K562 (cell line): Measurements from ENCODE around the gene COL4A6. TPM values are rescaled to one million over a fixed set of nuclear protein-coding genes. Genes with fewer than 3 reads are reported as not detected.

Source experiments
- ATAC-seq: fragments of 200-7000 bp; cut with Tn5 transposase; 3 replicates; pipeline ENCODE4 v1.9.1; 2020; ENCODE audit warnings: moderate library complexity
- BruUV-seq: library from RNA; stranded (reverse); fragments of 400-500 nt; replicated peaks from 2 replicates; lab custom pipeline; 2021; lab: Mats Ljungman, UMichigan
- CTCF ChIA-PET: fragments of 300-600 bp; formaldehyde crosslinking; extraction: SDS; loops from one replicate; lab custom pipeline; 2021; ENCODE audit warnings: low intra/inter-chr PET ratio; lab: Yijun Ruan, JAX
- POLR2A ChIA-PET: fragments of 300-600, 350-650 bp; sonication (Branson Sonifier 250); formaldehyde crosslinking; extraction: SDS; loops from one replicate; lab custom pipeline; 2021; ENCODE audit warnings: antibody characterized with exemption, inconsistent platforms; lab: Yijun Ruan, JAX
- DNase-seq, 4 experiments: peaks; one replicate each; pipeline versions ENCODE4 v3.0.0 to v3.0.0-alpha.2; 2011 to 2018; ENCODE audit warnings: low spot score in 3 of 4, mixed read lengths in 3 of 4; ENCODE audit errors: extremely low read depth in 1 of 4
- FAIRE-seq: peaks from 2 replicates; lab custom pipeline; 2011; peaks lifted over from hg19 to GRCh38; lab: Jason Lieb, UNC
- H2AFZ ChIP-seq: 2 replicates; pipeline ENCODE4 v1.6.0; 2011; ENCODE audit warnings: low read depth, low read length, control low read depth, inconsistent platforms
- H3K27ac ChIP-seq: fragments of 200-600 bp; 3 replicates; pipeline ENCODE4 v1.8.0; 2011; ENCODE audit warnings: low read depth, mild to moderate bottlenecking, control low read depth, inconsistent platforms, low read length, moderate library complexity, mixed read lengths; ENCODE audit errors: extremely low read depth
- H3K27me3 ChIP-seq, 2 experiments: fragments of 300-600 bp in 1 of 2; 2 replicates in 1 of 2; 3 replicates in 1 of 2; pipeline versions ENCODE4 v1.6.0 to v1.8.0; 2011; ENCODE audit warnings: inconsistent platforms in 2 of 2, low read length in 2 of 2, mild to moderate bottlenecking in 1 of 2, mixed read lengths in 1 of 2, moderate library complexity in 1 of 2; ENCODE audit not compliant: control insufficient read depth in 2 of 2, insufficient read depth in 2 of 2
- H3K36me3 ChIP-seq: fragments of 300-600 bp; 3 replicates; pipeline ENCODE4 v1.8.0; 2011; ENCODE audit warnings: mild to moderate bottlenecking, low read length, inconsistent platforms; ENCODE audit not compliant: control insufficient read depth, insufficient read depth
- H3K4me1 ChIP-seq, 2 experiments: fragments of 200-600 bp in 1 of 2; replicated peaks in 1 of 2; 2 replicates in 1 of 2; 3 replicates in 1 of 2; pipeline versions ENCODE4 v1.5.1 to v1.8.0; 2011; ENCODE audit warnings: inconsistent platforms in 2 of 2, low read length in 2 of 2, mild to moderate bottlenecking in 1 of 2, mixed read lengths in 1 of 2, moderate library complexity in 1 of 2; ENCODE audit not compliant: control insufficient read depth in 2 of 2, insufficient read depth in 2 of 2
- H3K4me2 ChIP-seq: 2 replicates; pipeline ENCODE4 v1.6.1; 2011; ENCODE audit warnings: low read length, control low read depth, inconsistent platforms, mixed read lengths; ENCODE audit not compliant: insufficient read depth
- H3K4me3 ChIP-seq: fragments of 200-600 bp; sonication (generic), shearing (Covaris generic); 2 replicates; pipeline ENCODE4 v1.5.1; 2016; ENCODE audit warnings: control low read depth, inconsistent platforms
- H3K79me2 ChIP-seq: fragments of 200-600 bp; 3 replicates; pipeline ENCODE4 v1.8.0; 2011; ENCODE audit warnings: low read length, inconsistent platforms; ENCODE audit not compliant: control insufficient read depth, insufficient read depth
- H3K9ac ChIP-seq, 2 experiments: 2 replicates each; pipeline versions ENCODE4 v1.6.0 to v1.6.1; 2011; ENCODE audit warnings: low read depth in 2 of 2, low read length in 2 of 2, control low read depth in 1 of 2, inconsistent platforms in 1 of 2, mild to moderate bottlenecking in 1 of 2, mixed read lengths in 1 of 2; ENCODE audit not compliant: insufficient read depth in 1 of 2
- H3K9me1 ChIP-seq: one replicate; pipeline ENCODE4 v1.6.0; 2011; ENCODE audit warnings: inconsistent platforms, mild to moderate bottlenecking, low read length, moderate library complexity; ENCODE audit not compliant: control insufficient read depth, insufficient read depth
- H3K9me3 ChIP-seq: replicated peaks from 2 replicates; pipeline ENCODE4 v1.5.1; 2011; ENCODE audit warnings: low read depth, low read length, inconsistent platforms; ENCODE audit not compliant: control insufficient read depth, insufficient read depth
- H4K20me1 ChIP-seq: replicated peaks from 2 replicates; pipeline ENCODE4 v1.6.1; 2011; ENCODE audit warnings: low read length, inconsistent platforms, mixed read lengths; ENCODE audit not compliant: control insufficient read depth, insufficient read depth
- PTRF ChIP-seq: fragments of 450-650 bp; IDR thresholded peaks from 2 replicates; pipeline ENCODE4 v1.6.1; 2016; ENCODE audit warnings: mild to moderate bottlenecking, missing genetic modification characterization, missing compliant biosample characterization
- ZEB2 ChIP-seq: fragments of 450-650 bp; IDR thresholded peaks from 2 replicates; pipeline ENCODE4 v1.6.1; 2016
- ZKSCAN3 ChIP-seq: fragments of 250-450 bp; sonication (Bioruptor Pico); IDR thresholded peaks from 2 replicates; pipeline ENCODE4 v1.4.0; 2020
- ZNF280A ChIP-seq: fragments of 450-650 bp; IDR thresholded peaks from 2 replicates; pipeline ENCODE4 v1.6.1; 2018; ENCODE audit warnings: mild to moderate bottlenecking, low read depth; ENCODE audit not compliant: partially characterized antibody
- WGBS: fragments of 100-300 bp; shearing (Covaris generic); methylation state at CpG from one replicate; pipeline ENCODE4 v1.1.6; 2016; ENCODE audit warnings: low coverage, mixed read lengths; ENCODE audit not compliant: insufficient coverage; ENCODE audit errors: missing lambda C conversion rate; 5-methylcytosine and 5-hydroxymethylcytosine counted together
- in situ Hi-C: fragments of 300-500 bp; cut with MboI; formaldehyde crosslinking; loops from 4 replicates; pipeline ENCODE4 v1.15.0; 2018; ENCODE audit warnings: inconsistent platforms, mixed read lengths
- intact Hi-C: fragments of 100-400 bp; cut with micrococcal nuclease; formaldehyde crosslinking; loops from 2 replicates; pipeline ENCODE4 v1.14.2; 2022
- polyA plus RNA-seq, 8 experiments: library from polyadenylated mRNA; depleted of rRNA in 4 of 8; stranded (reverse) in 5 of 8; unstranded in 3 of 8; fragments of >200 nt; fragmentation: Nextera tagmentation in 2 of 8; fragmentation: Illumina TruSeq in 1 of 8; extraction: Ambion mirVana in 2 of 8; extraction: Trizol in 1 of 8; gene quantifications; 2 replicates each; pipeline versions ENCODE4 v1.2.1 to v1.2.3, GENCODE V29; 2011 to 2014; ENCODE audit warnings: inconsistent platforms in 1 of 8, missing spikeins in 1 of 8
- total RNA-seq, 7 experiments: library from RNA; depleted of rRNA in 6 of 7; stranded (reverse); fragments of >200 nt in 6 of 7; fragmentation: Illumina TruSeq in 2 of 7; extraction: Trizol in 2 of 7; gene quantifications; 2 replicates each; pipeline versions ENCODE4 v1.2.1 to v1.2.3, GENCODE V29; 2011 to 2021; ENCODE audit warnings: low replicate concordance in 1 of 7
- TF ChIP-seq, protein P1 (sequence below): fragments of 450-650 bp; IDR thresholded peaks from 2 replicates; pipeline ENCODE4 v1.6.1; 2017; ENCODE audit warnings: antibody characterized with exemption
- TF ChIP-seq, protein P2 (sequence below), 2 experiments: fragments of 450-650 bp; conservative IDR thresholded peaks; 2 replicates each; pipeline ENCODE4 v1.6.1; 2017; ENCODE audit warnings: mild to moderate bottlenecking in 2 of 2, moderate library complexity in 2 of 2
- TF ChIP-seq, protein P3 (sequence below): fragments of 250-450 bp; sonication (Bioruptor Pico); IDR thresholded peaks from 2 replicates; pipeline ENCODE4 v1.4.0; 2020; ENCODE audit warnings: mild to moderate bottlenecking

COL4A6 gene
- total and polyA plus RNA-seq, 9 of the 15 experiments (the other 6 are each of a cell fraction or from before 2014, with no cell fraction given): 0.02 to 0.05 TPM; not detected in 7

GRCh38 chrX:108412783-108413182 lies 25.4 kb downstream of the COL4A6 start:
- H3K9me1 ChIP-seq: no peaks in the 10 kb centered on the region
- H3K36me3 ChIP-seq: no peaks in the 10 kb centered on the region
- H3K4me2 ChIP-seq: no peak overlapping the region
- intact Hi-C loops (no loop called here), in situ Hi-C loops (no loop called here)
- H3K9me3 ChIP-seq: no peaks in the 10 kb centered on the region
- FAIRE-seq: no peak
- POLR2A ChIA-PET: no interaction called here
- no peak overlapping the region for H3K4me3 ChIP-seq
- H3K9ac ChIP-seq: no peak overlapping the region
- no TSS peak for BruUV-seq
- DNase-seq: no peak
- CTCF ChIA-PET: no interaction called here
- TF ChIP-seq, protein P1, sequence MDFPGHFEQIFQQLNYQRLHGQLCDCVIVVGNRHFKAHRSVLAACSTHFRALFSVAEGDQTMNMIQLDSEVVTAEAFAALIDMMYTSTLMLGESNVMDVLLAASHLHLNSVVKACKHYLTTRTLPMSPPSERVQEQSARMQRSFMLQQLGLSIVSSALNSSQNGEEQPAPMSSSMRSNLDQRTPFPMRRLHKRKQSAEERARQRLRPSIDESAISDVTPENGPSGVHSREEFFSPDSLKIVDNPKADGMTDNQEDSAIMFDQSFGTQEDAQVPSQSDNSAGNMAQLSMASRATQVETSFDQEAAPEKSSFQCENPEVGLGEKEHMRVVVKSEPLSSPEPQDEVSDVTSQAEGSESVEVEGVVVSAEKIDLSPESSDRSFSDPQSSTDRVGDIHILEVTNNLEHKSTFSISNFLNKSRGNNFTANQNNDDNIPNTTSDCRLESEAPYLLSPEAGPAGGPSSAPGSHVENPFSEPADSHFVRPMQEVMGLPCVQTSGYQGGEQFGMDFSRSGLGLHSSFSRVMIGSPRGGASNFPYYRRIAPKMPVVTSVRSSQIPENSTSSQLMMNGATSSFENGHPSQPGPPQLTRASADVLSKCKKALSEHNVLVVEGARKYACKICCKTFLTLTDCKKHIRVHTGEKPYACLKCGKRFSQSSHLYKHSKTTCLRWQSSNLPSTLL: no peak
- no peak for ATAC-seq
- no peak overlapping the region for H2AFZ ChIP-seq
- H3K27ac ChIP-seq: no peak overlapping the region
- no peaks in the 10 kb centered on the region for H3K27me3 ChIP-seq
- no peaks in the 10 kb centered on the region for H4K20me1 ChIP-seq
- no peaks in the 10 kb centered on the region for H3K79me2 ChIP-seq
- H3K4me1 ChIP-seq: no peaks in the 10 kb centered on the region

- intact Hi-C loops: no loop called here
- H4K20me1 ChIP-seq: no peaks in the 10 kb centered on the region
- no TSS peak for BruUV-seq
- WGBS: 0% methylated on average over 1 of the region's 1 CpG
- no peak overlapping the region for H3K9ac ChIP-seq
- CTCF ChIA-PET: no interaction called here
- DNase-seq (no peak), FAIRE-seq (no peak), ATAC-seq (no peak)
- POLR2A ChIA-PET: no interaction called here
- no peak overlapping the region for H3K27ac ChIP-seq
- H3K4me3 ChIP-seq: no peak overlapping the region
- no peaks in the 10 kb centered on the region for H3K27me3 ChIP-seq
- no peak overlapping the region for H2AFZ ChIP-seq
- in situ Hi-C loops: no loop called here
- H3K9me3 ChIP-seq: no peaks in the 10 kb centered on the region
- H3K36me3 ChIP-seq: no peaks in the 10 kb centered on the region
- H3K9me1 ChIP-seq: no peaks in the 10 kb centered on the region
- H3K79me2 ChIP-seq: no peaks in the 10 kb centered on the region
- H3K4me1 ChIP-seq: no peaks in the 10 kb centered on the region
- H3K4me2 ChIP-seq: no peak overlapping the region
- TF ChIP-seq ZEB2 (no peak), PTRF (tag) (no peak), ZNF280A (no peak), ZKSCAN3 (CRISPR knock-in tag) (no peak)
- TF ChIP-seq, protein P2, sequence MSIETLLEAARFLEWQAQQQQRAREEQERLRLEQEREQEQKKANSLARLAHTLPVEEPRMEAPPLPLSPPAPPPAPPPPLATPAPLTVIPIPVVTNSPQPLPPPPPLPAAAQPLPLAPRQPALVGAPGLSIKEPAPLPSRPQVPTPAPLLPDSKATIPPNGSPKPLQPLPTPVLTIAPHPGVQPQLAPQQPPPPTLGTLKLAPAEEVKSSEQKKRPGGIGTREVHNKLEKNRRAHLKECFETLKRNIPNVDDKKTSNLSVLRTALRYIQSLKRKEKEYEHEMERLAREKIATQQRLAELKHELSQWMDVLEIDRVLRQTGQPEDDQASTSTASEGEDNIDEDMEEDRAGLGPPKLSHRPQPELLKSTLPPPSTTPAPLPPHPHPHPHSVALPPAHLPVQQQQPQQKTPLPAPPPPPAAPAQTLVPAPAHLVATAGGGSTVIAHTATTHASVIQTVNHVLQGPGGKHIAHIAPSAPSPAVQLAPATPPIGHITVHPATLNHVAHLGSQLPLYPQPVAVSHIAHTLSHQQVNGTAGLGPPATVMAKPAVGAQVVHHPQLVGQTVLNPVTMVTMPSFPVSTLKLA (conservative IDR thresholded peaks at IDR 0.05): no peak
- TF ChIP-seq, protein P3, sequence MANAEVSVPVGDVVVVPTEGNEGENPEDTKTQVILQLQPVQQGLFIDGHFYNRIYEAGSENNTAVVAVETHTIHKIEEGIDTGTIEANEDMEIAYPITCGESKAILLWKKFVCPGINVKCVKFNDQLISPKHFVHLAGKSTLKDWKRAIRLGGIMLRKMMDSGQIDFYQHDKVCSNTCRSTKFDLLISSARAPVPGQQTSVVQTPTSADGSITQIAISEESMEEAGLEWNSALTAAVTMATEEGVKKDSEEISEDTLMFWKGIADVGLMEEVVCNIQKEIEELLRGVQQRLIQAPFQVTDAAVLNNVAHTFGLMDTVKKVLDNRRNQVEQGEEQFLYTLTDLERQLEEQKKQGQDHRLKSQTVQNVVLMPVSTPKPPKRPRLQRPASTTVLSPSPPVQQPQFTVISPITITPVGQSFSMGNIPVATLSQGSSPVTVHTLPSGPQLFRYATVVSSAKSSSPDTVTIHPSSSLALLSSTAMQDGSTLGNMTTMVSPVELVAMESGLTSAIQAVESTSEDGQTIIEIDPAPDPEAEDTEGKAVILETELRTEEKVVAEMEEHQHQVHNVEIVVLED: no peak
Observed at GRCh38 chrX:108399418-108400165, 38.6 kb downstream of the COL4A6 start.
